ENCODE measurements around the gene SULF2.
"Not testable (repeated sequence)": the region's sequence is repeated elsewhere in the genome, so short reads cannot be mapped to it uniquely, and the experiment has no call there.

The SULF2 gene

DNA sequence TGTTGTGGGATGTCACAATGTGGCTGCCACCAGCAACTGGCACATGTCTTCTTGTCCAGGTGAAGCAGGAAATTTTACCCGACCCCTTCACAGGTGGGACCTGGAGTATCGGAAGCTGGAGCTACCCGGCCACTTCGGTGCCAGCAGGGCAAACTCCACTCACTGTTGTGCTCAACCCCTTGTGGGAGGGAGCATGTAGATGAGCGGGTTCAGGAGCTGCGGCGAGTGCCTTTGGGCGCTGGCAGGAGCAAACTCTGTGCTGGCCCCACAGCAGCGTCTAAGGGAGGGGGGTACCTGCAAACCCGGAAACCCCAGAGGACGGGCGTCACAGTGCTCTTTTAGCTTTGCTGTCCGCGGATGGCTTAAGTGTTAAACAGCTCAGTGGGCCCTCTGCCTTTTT lies 20.7 kb upstream of the SULF2 start:
- H3K4me1 ChIP-seq (ENCODE audit: low read depth, poor library complexity, severe bottlenecking) = no peaks in the 10 kb centered on the region
- H3K27ac ChIP-seq = no peak overlapping the region
- H3K4me3 ChIP-seq (IDR thresholded peaks at IDR 0.05; ENCODE audit: insufficient read depth, low read depth, low read length) = no peak overlapping the region
- H3K27me3 ChIP-seq (ENCODE audit: insufficient read depth, low read depth) = peaks cover 31% of the 10 kb centered on the region
- no peak overlapping the region for H3K4me2 ChIP-seq
- H3K9ac ChIP-seq = no peak overlapping the region
- TF ChIP-seq, protein P1, sequence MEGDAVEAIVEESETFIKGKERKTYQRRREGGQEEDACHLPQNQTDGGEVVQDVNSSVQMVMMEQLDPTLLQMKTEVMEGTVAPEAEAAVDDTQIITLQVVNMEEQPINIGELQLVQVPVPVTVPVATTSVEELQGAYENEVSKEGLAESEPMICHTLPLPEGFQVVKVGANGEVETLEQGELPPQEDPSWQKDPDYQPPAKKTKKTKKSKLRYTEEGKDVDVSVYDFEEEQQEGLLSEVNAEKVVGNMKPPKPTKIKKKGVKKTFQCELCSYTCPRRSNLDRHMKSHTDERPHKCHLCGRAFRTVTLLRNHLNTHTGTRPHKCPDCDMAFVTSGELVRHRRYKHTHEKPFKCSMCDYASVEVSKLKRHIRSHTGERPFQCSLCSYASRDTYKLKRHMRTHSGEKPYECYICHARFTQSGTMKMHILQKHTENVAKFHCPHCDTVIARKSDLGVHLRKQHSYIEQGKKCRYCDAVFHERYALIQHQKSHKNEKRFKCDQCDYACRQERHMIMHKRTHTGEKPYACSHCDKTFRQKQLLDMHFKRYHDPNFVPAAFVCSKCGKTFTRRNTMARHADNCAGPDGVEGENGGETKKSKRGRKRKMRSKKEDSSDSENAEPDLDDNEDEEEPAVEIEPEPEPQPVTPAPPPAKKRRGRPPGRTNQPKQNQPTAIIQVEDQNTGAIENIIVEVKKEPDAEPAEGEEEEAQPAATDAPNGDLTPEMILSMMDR (conservative IDR thresholded peaks at IDR 0.05; ENCODE audit: low read depth, low read length) = no peak
- no peaks in the 10 kb centered on the region for H4K20me1 ChIP-seq (ENCODE audit: insufficient read depth)
- no peaks in the 10 kb centered on the region for H3K79me2 ChIP-seq (ENCODE audit: insufficient read depth, low read depth)
- no peaks in the 10 kb centered on the region for H3K36me3 ChIP-seq (ENCODE audit: insufficient read depth)
- no peak overlapping the region for H2AFZ ChIP-seq (ENCODE audit: low read depth)

DNA sequence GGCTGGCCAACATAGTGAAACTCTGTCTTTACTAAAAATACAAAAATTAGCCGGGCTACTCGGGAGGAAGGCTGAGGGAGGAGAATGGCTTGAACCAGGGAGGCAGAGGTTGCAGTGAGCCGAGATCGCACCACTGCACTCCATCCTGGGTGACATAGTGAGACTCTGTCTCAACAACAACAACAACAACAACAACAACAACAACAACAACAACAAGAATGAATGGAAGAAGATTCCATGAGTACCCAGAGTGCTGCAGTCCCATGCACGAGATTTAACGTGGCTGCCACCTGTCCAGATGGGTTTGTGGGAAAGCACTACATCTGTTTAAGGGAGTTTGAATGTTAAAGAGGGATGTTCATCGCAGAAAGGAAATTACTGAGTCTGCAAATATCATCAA lies 19.7 kb upstream of the SULF2 start:
- H2AFZ ChIP-seq (ENCODE audit: low read depth); H3K4me2 ChIP-seq; H3K27ac ChIP-seq; H3K79me2 ChIP-seq (ENCODE audit: insufficient read depth, low read depth); H3K4me3 ChIP-seq (IDR thresholded peaks at IDR 0.05; ENCODE audit: insufficient read depth, low read depth, low read length); H4K20me1 ChIP-seq (ENCODE audit: insufficient read depth); H3K4me1 ChIP-seq (ENCODE audit: low read depth, poor library complexity, severe bottlenecking); H3K36me3 ChIP-seq (ENCODE audit: insufficient read depth); H3K9ac ChIP-seq: not testable (repeated sequence)
- peaks cover 30% of the 10 kb centered on the region for H3K27me3 ChIP-seq (ENCODE audit: insufficient read depth, low read depth)

DNA sequence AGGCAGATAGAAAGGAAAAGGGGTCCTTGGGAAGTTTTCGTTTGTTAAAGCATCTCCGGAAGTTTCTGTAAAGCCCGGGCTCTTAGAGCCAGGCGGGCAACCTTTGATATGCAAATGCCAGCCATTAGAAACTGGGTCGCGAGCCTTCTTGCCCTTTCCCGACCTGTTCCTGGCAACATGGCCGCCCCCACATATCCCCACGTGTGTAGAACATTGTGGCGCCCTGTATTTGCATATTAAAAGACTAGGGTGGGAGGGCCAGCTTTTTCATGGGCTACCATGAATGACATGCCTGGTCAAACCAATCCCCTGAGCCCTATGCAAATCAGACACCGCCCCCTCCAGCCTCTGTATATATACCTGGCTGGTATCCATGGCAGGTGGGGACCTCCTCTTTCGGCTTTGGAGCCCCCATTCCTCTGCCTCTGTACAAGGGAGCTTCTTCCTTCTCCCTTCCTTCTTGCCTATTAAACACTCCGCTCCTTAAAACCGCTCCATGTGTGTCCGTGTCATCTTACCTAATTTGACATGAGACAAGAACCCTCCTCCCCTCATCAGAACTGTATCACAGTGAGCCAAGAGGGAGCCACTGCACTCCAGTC lies 19.0 kb upstream of the SULF2 start:
- H3K27me3 ChIP-seq (ENCODE audit: insufficient read depth, low read depth) = peaks cover 30% of the 10 kb centered on the region
- not testable (repeated sequence) for H3K9ac ChIP-seq; H4K20me1 ChIP-seq (ENCODE audit: insufficient read depth); H3K4me3 ChIP-seq (IDR thresholded peaks at IDR 0.05; ENCODE audit: insufficient read depth, low read depth, low read length); H3K4me2 ChIP-seq; H3K36me3 ChIP-seq (ENCODE audit: insufficient read depth); H3K79me2 ChIP-seq (ENCODE audit: insufficient read depth, low read depth); H3K4me1 ChIP-seq (ENCODE audit: low read depth, poor library complexity, severe bottlenecking); H2AFZ ChIP-seq (ENCODE audit: low read depth); H3K27ac ChIP-seq

DNA sequence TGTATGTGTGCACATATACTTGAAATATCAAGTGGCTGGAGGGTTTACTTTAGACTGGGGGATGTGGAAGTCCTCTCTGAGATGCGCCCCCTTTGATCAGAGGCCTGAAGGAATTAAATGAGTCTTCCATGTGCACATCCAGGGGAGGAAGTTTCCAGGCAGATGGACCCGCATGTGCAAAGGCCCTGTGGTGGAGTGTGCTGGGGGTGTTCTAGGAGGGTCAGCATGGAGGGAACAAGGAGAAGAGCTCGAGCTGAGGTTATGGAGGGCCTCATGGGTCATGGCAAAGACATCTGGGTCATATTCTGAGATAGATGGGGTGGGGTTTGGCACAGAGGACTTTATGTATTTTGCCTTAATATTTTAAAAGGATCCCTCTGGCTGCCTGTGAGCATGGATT lies 17.7 kb upstream of the SULF2 start:
- no peak overlapping the region for H3K4me2 ChIP-seq
- H3K79me2 ChIP-seq (ENCODE audit: insufficient read depth, low read depth) = no peaks in the 10 kb centered on the region
- no peak overlapping the region for H3K27ac ChIP-seq
- H3K4me3 ChIP-seq (IDR thresholded peaks at IDR 0.05; ENCODE audit: insufficient read depth, low read depth, low read length) = no peak overlapping the region
- no peaks in the 10 kb centered on the region for H4K20me1 ChIP-seq (ENCODE audit: insufficient read depth)
- H3K27me3 ChIP-seq (ENCODE audit: insufficient read depth, low read depth) = peaks cover 20% of the 10 kb centered on the region
- no peaks in the 10 kb centered on the region for H3K36me3 ChIP-seq (ENCODE audit: insufficient read depth)
- no peaks in the 10 kb centered on the region for H3K4me1 ChIP-seq (ENCODE audit: low read depth, poor library complexity, severe bottlenecking)
- TF ChIP-seq, protein P1 (conservative IDR thresholded peaks at IDR 0.05; ENCODE audit: low read depth, low read length) = no peak
- H3K9ac ChIP-seq = no peak overlapping the region
- no peak overlapping the region for H2AFZ ChIP-seq (ENCODE audit: low read depth)

DNA sequence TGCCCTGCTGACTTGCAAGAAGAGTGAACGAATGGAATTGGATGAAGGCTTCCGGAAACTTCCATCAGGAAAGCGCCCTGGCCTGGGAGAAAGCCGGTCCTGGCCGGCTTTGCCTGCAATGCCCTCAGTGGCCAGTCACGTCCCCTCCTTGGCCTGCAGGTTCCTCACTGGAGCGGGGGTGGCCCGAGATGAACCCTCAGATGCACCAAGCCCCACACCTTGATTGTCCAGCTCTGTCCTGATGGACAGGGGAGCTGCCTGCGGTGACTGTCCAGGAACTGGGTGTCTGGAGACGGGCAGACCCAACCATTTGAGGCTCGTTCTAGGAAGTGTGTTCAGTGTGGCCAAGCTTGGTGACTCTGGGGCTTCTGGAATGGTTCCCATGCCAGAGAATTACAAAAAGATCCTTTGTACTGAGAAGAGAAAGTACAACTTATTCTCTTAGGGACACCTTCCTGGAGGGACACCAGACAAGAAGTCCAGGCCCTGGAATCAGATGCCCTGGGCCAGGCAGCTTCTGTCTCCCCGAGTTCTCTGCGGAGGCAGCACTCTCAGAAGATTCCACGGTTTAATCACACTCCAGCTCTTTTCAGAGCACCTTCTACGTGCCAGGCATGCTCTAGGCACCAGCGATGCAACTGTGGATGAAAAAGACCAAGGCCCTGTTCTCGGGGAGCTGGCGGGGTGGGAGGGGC lies 17.1 kb upstream of the SULF2 start:
- H3K27me3 ChIP-seq (ENCODE audit: insufficient read depth, low read depth) = peaks cover 23% of the 10 kb centered on the region
- no peaks in the 10 kb centered on the region for H3K36me3 ChIP-seq (ENCODE audit: insufficient read depth)

More for the DNA sequence above, 17.1 kb upstream of the SULF2 start:
- Histone ChIP-seq H3K9ac (no peak overlapping the region), H3K27ac (no peak overlapping the region), H3K79me2 (ENCODE audit: insufficient read depth, low read depth) (no peaks in the 10 kb centered on the region), H2AFZ (ENCODE audit: low read depth) (no peak overlapping the region), H3K4me2 (no peak overlapping the region), H4K20me1 (ENCODE audit: insufficient read depth) (no peaks in the 10 kb centered on the region), H3K4me3 (IDR thresholded peaks at IDR 0.05; ENCODE audit: insufficient read depth, low read depth, low read length) (no peak overlapping the region), H3K4me1 (ENCODE audit: low read depth, poor library complexity, severe bottlenecking) (no peaks in the 10 kb centered on the region)
- TF ChIP-seq, protein P1 (conservative IDR thresholded peaks at IDR 0.05; ENCODE audit: low read depth, low read length) = no peak

All from KMS-11 (cell line).